WTC11 (cell line): ENCODE data around the gene KLRF2. TPM values are rescaled to one million over a fixed set of nuclear protein-coding genes. Genes with fewer than 3 reads are reported as not detected.

Experiments
- ATAC-seq: fragments of 200-7000 bp; cut with Tn5 transposase; 2 replicates; pipeline ENCODE4 v1.10.0; 2021; ENCODE audit warnings: mild to moderate bottlenecking, moderate library complexity
- CTCF ChIA-PET: fragments of 300-600 bp; sonication (Branson Sonifier 250); formaldehyde crosslinking; loops from one replicate; lab custom pipeline; 2021; ENCODE audit warnings: antibody characterized with exemption; lab: Charles Lee
- POLR2A ChIA-PET: fragments of 350-600 bp; sonication (Branson Sonifier 250); formaldehyde crosslinking; loops from one replicate; lab custom pipeline; 2021; ENCODE audit warnings: antibody characterized with exemption; lab: Charles Lee
- DNase-seq: peaks from one replicate; pipeline ENCODE4 v3.0.0; 2021; ENCODE audit warnings: low spot score
- H3K27ac Mint-ChIP-seq: 2 replicates; pipeline ENCODE4 v1.8.0; 2021; ENCODE audit warnings: mixed read lengths
- H3K27me3 Mint-ChIP-seq: 2 replicates; pipeline ENCODE4 v1.8.0; 2021; ENCODE audit warnings: low read depth, mild to moderate bottlenecking, moderate library complexity, mixed read lengths
- H3K36me3 Mint-ChIP-seq: 2 replicates; pipeline ENCODE4 v1.8.0; 2021; ENCODE audit warnings: mixed read lengths
- H3K4me1 Mint-ChIP-seq: 2 replicates; pipeline ENCODE4 v1.8.0; 2022; ENCODE audit warnings: mixed read lengths
- H3K4me3 Mint-ChIP-seq: 2 replicates; pipeline ENCODE4 v1.8.0; 2021; ENCODE audit warnings: mild to moderate bottlenecking, moderate library complexity, mixed read lengths
- H3K9me3 Mint-ChIP-seq: 2 replicates; pipeline ENCODE4 v1.8.0; 2021; ENCODE audit warnings: mixed read lengths
- CREB1 ChIP-seq: sonication (generic); formaldehyde crosslinking; IDR thresholded peaks from 2 replicates; pipeline ENCODE4 v1.8.0; 2023; ENCODE audit warnings: mild to moderate bottlenecking, missing genetic modification reagents
- ELF4 ChIP-seq: sonication (generic); formaldehyde crosslinking; IDR thresholded peaks from 2 replicates; pipeline ENCODE4 v1.8.1; 2022; ENCODE audit warnings: low read depth, mild to moderate bottlenecking, moderate library complexity, missing genetic modification reagents
- ERG ChIP-seq: fragments of 250-450 bp; sonication (Bioruptor Pico); IDR thresholded peaks from 2 replicates; pipeline ENCODE4 v1.8.0; 2021; ENCODE audit warnings: mild to moderate bottlenecking
- ETV6 ChIP-seq: sonication (generic); formaldehyde crosslinking; IDR thresholded peaks from 2 replicates; pipeline ENCODE4 v1.8.1; 2022; ENCODE audit warnings: mild to moderate bottlenecking, missing genetic modification reagents
- FOXP1 ChIP-seq: sonication (generic); formaldehyde crosslinking; IDR thresholded peaks from 2 replicates; pipeline ENCODE4 v1.8.0; 2022; ENCODE audit warnings: missing genetic modification reagents, mild to moderate bottlenecking, moderate library complexity, borderline replicate concordance
- FOXP4 ChIP-seq: sonication (generic); formaldehyde crosslinking; IDR thresholded peaks from 2 replicates; pipeline ENCODE4 v1.8.0; 2022; ENCODE audit warnings: mild to moderate bottlenecking, missing genetic modification reagents
- GRHL2 ChIP-seq: fragments of 250-450 bp; sonication (Bioruptor Pico); IDR thresholded peaks from 2 replicates; pipeline ENCODE4 v1.8.0; 2022; ENCODE audit warnings: mild to moderate bottlenecking, moderate library complexity; ENCODE audit not compliant: insufficient replicate concordance, severe bottlenecking
- GTF2I ChIP-seq: fragments of 250-450 bp; sonication (Bioruptor Pico); conservative IDR thresholded peaks from 2 replicates; pipeline ENCODE4 v1.4.0; 2021; ENCODE audit warnings: mild to moderate bottlenecking
- JUN ChIP-seq: sonication (generic); formaldehyde crosslinking; IDR thresholded peaks from 2 replicates; pipeline ENCODE4 v1.8.0; 2023; ENCODE audit warnings: mild to moderate bottlenecking, missing genetic modification reagents
- KAT7 ChIP-seq: sonication (generic); formaldehyde crosslinking; IDR thresholded peaks from 2 replicates; pipeline ENCODE4 v1.8.1; 2023; ENCODE audit warnings: missing genetic modification reagents, mild to moderate bottlenecking, borderline replicate concordance
- NFYB ChIP-seq: sonication (generic); formaldehyde crosslinking; conservative IDR thresholded peaks from 2 replicates; pipeline ENCODE4 v1.8.0; 2022; ENCODE audit warnings: low read depth, missing genetic modification reagents
- NR1H2 ChIP-seq: sonication (generic); formaldehyde crosslinking; IDR thresholded peaks from 2 replicates; pipeline ENCODE4 v1.9.0; 2021; ENCODE audit warnings: mild to moderate bottlenecking, moderate library complexity, missing genetic modification reagents
- PREB ChIP-seq: sonication (generic); formaldehyde crosslinking; IDR thresholded peaks from 2 replicates; pipeline ENCODE4 v1.8.1; 2022; ENCODE audit warnings: mild to moderate bottlenecking, missing genetic modification reagents, moderate library complexity, borderline replicate concordance
- SMAD3 ChIP-seq: sonication (generic); formaldehyde crosslinking; IDR thresholded peaks from 2 replicates; pipeline ENCODE4 v1.8.0; 2022; ENCODE audit warnings: missing genetic modification reagents, mild to moderate bottlenecking, borderline replicate concordance
- SMAD4 ChIP-seq: sonication (generic); formaldehyde crosslinking; IDR thresholded peaks from 2 replicates; pipeline ENCODE4 v1.8.0; 2022; ENCODE audit warnings: mild to moderate bottlenecking, missing genetic modification reagents
- SP1 ChIP-seq: sonication (generic); formaldehyde crosslinking; conservative IDR thresholded peaks from 2 replicates; pipeline ENCODE4 v1.8.1; 2022; ENCODE audit warnings: missing genetic modification reagents
- TEAD1 ChIP-seq: sonication (generic); formaldehyde crosslinking; IDR thresholded peaks from 2 replicates; pipeline ENCODE4 v1.8.0; 2022; ENCODE audit warnings: mild to moderate bottlenecking, missing genetic modification reagents
- TEAD4 ChIP-seq: sonication (generic); formaldehyde crosslinking; IDR thresholded peaks from 2 replicates; pipeline ENCODE4 v1.8.0; 2022; ENCODE audit warnings: mild to moderate bottlenecking, missing genetic modification reagents
- ZNF219 ChIP-seq: sonication (generic); formaldehyde crosslinking; IDR thresholded peaks from 2 replicates; pipeline ENCODE4 v1.8.0; 2023; ENCODE audit warnings: missing genetic modification reagents, mild to moderate bottlenecking, borderline replicate concordance
- ZNF396 ChIP-seq: fragments of 250-450 bp; sonication (Bioruptor Pico); IDR thresholded peaks from 2 replicates; pipeline ENCODE4 v1.8.0; 2021; ENCODE audit warnings: mild to moderate bottlenecking, moderate library complexity, borderline replicate concordance
- ZNF423 ChIP-seq: fragments of 250-450 bp; sonication (Bioruptor Pico); IDR thresholded peaks from 2 replicates; pipeline ENCODE4 v2.1.2; 2022; ENCODE audit warnings: mild to moderate bottlenecking, moderate library complexity
- ZNF532 ChIP-seq: fragments of 250-450 bp; sonication (Bioruptor Pico); IDR thresholded peaks from 2 replicates; pipeline ENCODE4 v1.9.0; 2021; ENCODE audit warnings: mild to moderate bottlenecking, borderline replicate concordance
- total RNA-seq: library from RNA; stranded (reverse); gene quantifications from 3 replicates; pipeline ENCODE4 v1.2.3, GENCODE V29; 2021
- TF ChIP-seq, protein P1 (sequence below): sonication (generic); formaldehyde crosslinking; IDR thresholded peaks from 2 replicates; pipeline ENCODE4 v1.8.1; 2022; ENCODE audit warnings: missing genetic modification reagents, borderline replicate concordance

KLRF2 gene
- total RNA-seq, 1 experiment from 2014 or later = not detected

DNA sequence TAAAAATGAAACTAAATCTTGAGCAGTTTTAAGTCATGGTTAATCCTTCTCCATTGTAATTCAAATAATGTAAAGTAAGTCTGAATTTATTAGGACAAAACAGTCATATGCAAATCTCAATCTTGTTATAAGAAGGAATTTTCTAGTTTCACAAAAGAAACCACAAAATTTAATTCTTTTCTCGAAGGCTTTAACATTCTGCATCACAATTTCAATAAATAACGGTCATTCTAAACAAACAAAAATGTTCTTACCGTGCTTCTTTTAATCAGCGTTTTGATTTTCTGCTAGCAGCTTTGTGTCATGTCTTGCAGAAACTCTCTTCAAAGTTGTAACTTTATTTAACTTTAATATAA lies 12.4 kb upstream of the KLRF2 start:
- ChIA-PET POLR2A (no interaction called here), CTCF (interaction anchor here (1.6 kb wide), 1 partner anchor 119 kb away, joined by 3 read pairs; no protein-coding TSS in a partner anchor)
- H3K4me1 Mint-ChIP-seq = peaks cover 22% of the 10 kb centered on the region
- H3K9me3 Mint-ChIP-seq = no peaks in the 10 kb centered on the region
- no peak overlapping the region for H3K27ac Mint-ChIP-seq
- no peaks in the 10 kb centered on the region for H3K36me3 Mint-ChIP-seq
- no peak overlapping the region for H3K4me3 Mint-ChIP-seq
- no peak for ATAC-seq
- TF ChIP-seq ETV6 (CRISPR knock-in tag) (no peak), ZNF423 (CRISPR knock-in tag) (no peak), TEAD4 (CRISPR knock-in tag) (no peak), PREB (CRISPR knock-in tag) (no peak), KAT7 (CRISPR knock-in tag) (no peak), ERG (CRISPR knock-in tag) (no peak), TEAD1 (CRISPR knock-in tag) (no peak), FOXP1 (CRISPR knock-in tag) (no peak), SP1 (CRISPR knock-in tag) (no peak), ZNF396 (CRISPR knock-in tag) (no peak), SMAD4 (CRISPR knock-in tag) (no peak), ZNF219 (CRISPR knock-in tag) (no peak), NR1H2 (CRISPR knock-in tag) (no peak), ZNF532 (no peak), SMAD3 (no peak)
- TF ChIP-seq, all 79 proteins: peak for 0
- no peak for DNase-seq
- no peaks in the 10 kb centered on the region for H3K27me3 Mint-ChIP-seq

GRCh38 chr12:9869307-9870161 lies 11.8 kb upstream of the KLRF2 start, which contains the start of gene CLEC2B:
TSS of gene CLEC2B (minus strand) at chr12:9869354.
- Mint-ChIP-seq H3K36me3 (no peaks in the 10 kb centered on the region), H3K9me3 (no peaks in the 10 kb centered on the region), H3K27me3 (no peaks in the 10 kb centered on the region), H3K27ac (peak within 1 kb of the TSS; percentile 53), H3K4me1 (peaks cover 22% of the 10 kb centered on the region), H3K4me3 (no peak within 1 kb of the TSS)
- ATAC-seq = no peak; the same call in 1 of the 2 replicates
- DNase-seq = no peak
- no peak for TF ChIP-seq GRHL2 (CRISPR knock-in tag)
- TF ChIP-seq CREB1 (CRISPR knock-in tag) = no peak
- no peak for TF ChIP-seq NFYB (CRISPR knock-in tag)
- TF ChIP-seq JUN (CRISPR knock-in tag) = no peak
- no peak for TF ChIP-seq FOXP4 (CRISPR knock-in tag)
- TF ChIP-seq GTF2I (CRISPR knock-in tag) = no peak
- no peak for TF ChIP-seq ELF4 (CRISPR knock-in tag)
- TF ChIP-seq, protein P1, sequence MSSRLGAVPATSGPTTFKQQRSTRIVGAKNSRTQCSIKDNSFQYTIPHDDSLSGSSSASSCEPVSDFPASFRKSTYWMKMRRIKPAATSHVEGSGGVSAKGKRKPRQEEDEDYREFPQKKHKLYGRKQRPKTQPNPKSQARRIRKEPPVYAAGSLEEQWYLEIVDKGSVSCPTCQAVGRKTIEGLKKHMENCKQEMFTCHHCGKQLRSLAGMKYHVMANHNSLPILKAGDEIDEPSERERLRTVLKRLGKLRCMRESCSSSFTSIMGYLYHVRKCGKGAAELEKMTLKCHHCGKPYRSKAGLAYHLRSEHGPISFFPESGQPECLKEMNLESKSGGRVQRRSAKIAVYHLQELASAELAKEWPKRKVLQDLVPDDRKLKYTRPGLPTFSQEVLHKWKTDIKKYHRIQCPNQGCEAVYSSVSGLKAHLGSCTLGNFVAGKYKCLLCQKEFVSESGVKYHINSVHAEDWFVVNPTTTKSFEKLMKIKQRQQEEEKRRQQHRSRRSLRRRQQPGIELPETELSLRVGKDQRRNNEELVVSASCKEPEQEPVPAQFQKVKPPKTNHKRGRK = no peak
- ChIA-PET CTCF (interaction anchor here (1.6 kb wide), 1 partner anchor 119 kb away, joined by 3 read pairs; no protein-coding TSS in a partner anchor), POLR2A (no interaction called here)
